ENCODE data around the gene CCL8. TPM values are rescaled to one million over a fixed set of nuclear protein-coding genes. Genes with fewer than 3 reads are reported as not detected.

The CCL8 gene
- total and polyA plus RNA-seq, 2 of the 4 experiments (the other 2 are of a cell fraction) = not detected

DNA sequence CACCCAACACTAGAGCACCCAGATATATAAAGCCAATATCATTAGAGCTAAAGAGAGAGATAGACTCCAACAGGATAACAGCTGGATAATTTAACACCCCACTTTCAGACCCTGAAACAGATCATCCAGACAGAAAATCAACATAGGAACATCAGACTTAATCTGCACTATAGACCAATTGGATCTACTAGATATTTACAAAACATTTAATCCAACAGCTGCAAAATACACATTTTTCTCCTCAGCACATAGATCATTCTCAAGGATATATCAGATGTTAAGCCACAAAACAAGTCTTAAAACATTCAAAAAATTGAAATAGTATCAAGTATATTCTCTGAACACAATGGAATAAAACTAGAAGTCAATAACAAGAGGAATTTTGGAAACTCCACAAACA lies 33.0 kb downstream of the CCL8 start:
- ChIA-PET POLR2A (ENCODE audit: unreplicated experiment) (no interaction called here), CTCF (no interaction called here)
- H3K9me3 ChIP-seq (ENCODE audit: control insufficient read depth, insufficient read depth, low read length) = peaks cover 2% of the 10 kb centered on the region
- H3K79me1 ChIP-seq (ENCODE audit: low read depth in 1 of 2, low read length in 2 of 2) = no peaks in the 10 kb centered on the region
- no peak for TF ChIP-seq RCOR1 (IDR thresholded peaks at IDR 0.05; ENCODE audit: insufficient replicate concordance, low read length)
- no peak for TF ChIP-seq MAFK (IDR thresholded peaks at IDR 0.05; ENCODE audit: low read depth, low read length)
- TF ChIP-seq, protein P1, sequence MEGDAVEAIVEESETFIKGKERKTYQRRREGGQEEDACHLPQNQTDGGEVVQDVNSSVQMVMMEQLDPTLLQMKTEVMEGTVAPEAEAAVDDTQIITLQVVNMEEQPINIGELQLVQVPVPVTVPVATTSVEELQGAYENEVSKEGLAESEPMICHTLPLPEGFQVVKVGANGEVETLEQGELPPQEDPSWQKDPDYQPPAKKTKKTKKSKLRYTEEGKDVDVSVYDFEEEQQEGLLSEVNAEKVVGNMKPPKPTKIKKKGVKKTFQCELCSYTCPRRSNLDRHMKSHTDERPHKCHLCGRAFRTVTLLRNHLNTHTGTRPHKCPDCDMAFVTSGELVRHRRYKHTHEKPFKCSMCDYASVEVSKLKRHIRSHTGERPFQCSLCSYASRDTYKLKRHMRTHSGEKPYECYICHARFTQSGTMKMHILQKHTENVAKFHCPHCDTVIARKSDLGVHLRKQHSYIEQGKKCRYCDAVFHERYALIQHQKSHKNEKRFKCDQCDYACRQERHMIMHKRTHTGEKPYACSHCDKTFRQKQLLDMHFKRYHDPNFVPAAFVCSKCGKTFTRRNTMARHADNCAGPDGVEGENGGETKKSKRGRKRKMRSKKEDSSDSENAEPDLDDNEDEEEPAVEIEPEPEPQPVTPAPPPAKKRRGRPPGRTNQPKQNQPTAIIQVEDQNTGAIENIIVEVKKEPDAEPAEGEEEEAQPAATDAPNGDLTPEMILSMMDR (conservative IDR thresholded peaks at IDR 0.05; ENCODE audit: low read depth, low read length) = no peak
- TF ChIP-seq RFX5 (IDR thresholded peaks at IDR 0.05; ENCODE audit: low read depth, low read length) = no peak
- no peak for TF ChIP-seq POLR2A (IDR thresholded peaks at IDR 0.05; ENCODE audit: low read depth, low read length)
- no peak for TF ChIP-seq RAD21 (IDR thresholded peaks at IDR 0.05; ENCODE audit: low read length)
- TF ChIP-seq, protein P2, sequence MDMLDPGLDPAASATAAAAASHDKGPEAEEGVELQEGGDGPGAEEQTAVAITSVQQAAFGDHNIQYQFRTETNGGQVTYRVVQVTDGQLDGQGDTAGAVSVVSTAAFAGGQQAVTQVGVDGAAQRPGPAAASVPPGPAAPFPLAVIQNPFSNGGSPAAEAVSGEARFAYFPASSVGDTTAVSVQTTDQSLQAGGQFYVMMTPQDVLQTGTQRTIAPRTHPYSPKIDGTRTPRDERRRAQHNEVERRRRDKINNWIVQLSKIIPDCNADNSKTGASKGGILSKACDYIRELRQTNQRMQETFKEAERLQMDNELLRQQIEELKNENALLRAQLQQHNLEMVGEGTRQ (IDR thresholded peaks at IDR 0.05; ENCODE audit: low read depth, low read length) = no peak
- no peak for TF ChIP-seq MAZ (IDR thresholded peaks at IDR 0.05; ENCODE audit: borderline replicate concordance, low read depth, low read length)
- TF ChIP-seq CHD1 (IDR thresholded peaks at IDR 0.05; ENCODE audit: low read depth, low read length) = no peak
- no peak for TF ChIP-seq CEBPB (IDR thresholded peaks at IDR 0.05; ENCODE audit: low read depth, low read length)
- no peak for TF ChIP-seq BHLHE40 (IDR thresholded peaks at IDR 0.05; ENCODE audit: low read depth, low read length)
- TF ChIP-seq NFE2L2 (IDR thresholded peaks at IDR 0.05; ENCODE audit: low read depth, low read length) = no peak
- TF ChIP-seq FOS (IDR thresholded peaks at IDR 0.05; ENCODE audit: low read depth, low read length) = no peak
- TF ChIP-seq, protein P3, sequence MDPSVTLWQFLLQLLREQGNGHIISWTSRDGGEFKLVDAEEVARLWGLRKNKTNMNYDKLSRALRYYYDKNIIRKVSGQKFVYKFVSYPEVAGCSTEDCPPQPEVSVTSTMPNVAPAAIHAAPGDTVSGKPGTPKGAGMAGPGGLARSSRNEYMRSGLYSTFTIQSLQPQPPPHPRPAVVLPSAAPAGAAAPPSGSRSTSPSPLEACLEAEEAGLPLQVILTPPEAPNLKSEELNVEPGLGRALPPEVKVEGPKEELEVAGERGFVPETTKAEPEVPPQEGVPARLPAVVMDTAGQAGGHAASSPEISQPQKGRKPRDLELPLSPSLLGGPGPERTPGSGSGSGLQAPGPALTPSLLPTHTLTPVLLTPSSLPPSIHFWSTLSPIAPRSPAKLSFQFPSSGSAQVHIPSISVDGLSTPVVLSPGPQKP (IDR thresholded peaks at IDR 0.05; ENCODE audit: borderline replicate concordance, low read depth, low read length) = no peak
- no peaks in the 10 kb centered on the region for H3K36me3 ChIP-seq (ENCODE audit: control insufficient read depth, insufficient read depth, low read length)
- no peak overlapping the region for H3K56ac ChIP-seq (ENCODE audit: extremely low read depth, insufficient read depth, low read length)
- no peak overlapping the region for H3K4ac ChIP-seq (ENCODE audit: low read depth, low read length)
- intact Hi-C loops (cut with micrococcal nuclease) = loop anchor here (5.0 kb wide), 1 partner anchor 40 kb away; no protein-coding TSS in a partner anchor
- no peak overlapping the region for H2BK20ac ChIP-seq (ENCODE audit: low read depth, low read length)
- in situ Hi-C loops (cut with MboI; ENCODE audit: low sequenced_read_pairs) = no loop called here
- H3K14ac ChIP-seq (replicated peaks; ENCODE audit: low read depth, low read length) = no peak overlapping the region
- H3K4me1 ChIP-seq (ENCODE audit: control insufficient read depth, insufficient read depth, low read length) = peaks cover 6% of the 10 kb centered on the region
- no peak overlapping the region for H3K27ac ChIP-seq (ENCODE audit: insufficient read depth, low read length)
- H4K20me1 ChIP-seq (ENCODE audit: insufficient read depth, low read length) = no peaks in the 10 kb centered on the region
- no peak overlapping the region for H3K4me3 ChIP-seq (ENCODE audit: insufficient read depth, low read depth, low read length)
- no peak overlapping the region for H4K5ac ChIP-seq (ENCODE audit: low read depth, low read length)
- H3K27me3 ChIP-seq (ENCODE audit: control insufficient read depth, insufficient read depth, low read length) = no peaks in the 10 kb centered on the region
- no peak overlapping the region for H3K9ac ChIP-seq (ENCODE audit: low read depth, low read length)
- H2BK5ac ChIP-seq (ENCODE audit: low read depth, low read length, poor library complexity, severe bottlenecking) = no peak overlapping the region
- H3K23ac ChIP-seq (ENCODE audit: low read depth, low read length) = no peak overlapping the region
- dilution Hi-C loops (cut with HindIII; ENCODE audit: low sequenced_read_pairs, unreplicated experiment) = no loop called here
- no peak overlapping the region for H4K91ac ChIP-seq (ENCODE audit: insufficient read depth, low read depth, low read length)
- no peak overlapping the region for H3K18ac ChIP-seq (ENCODE audit: low read depth, low read length)
- H2BK120ac ChIP-seq (ENCODE audit: low read depth, low read length) = no peak overlapping the region
- no peak overlapping the region for H2AK9ac ChIP-seq (replicated peaks; ENCODE audit: low read depth, low read length, poor library complexity)
- H2AK5ac ChIP-seq (ENCODE audit: low read depth, low read length) = no peak overlapping the region
- no TSS peak for BruUV-seq (replicated peaks)
- no peaks in the 10 kb centered on the region for H3K9me1 ChIP-seq (ENCODE audit: insufficient read depth, low read length)
- ATAC-seq (ENCODE audit: low read depth) (no peak), DNase-seq (no peak)
- no peak overlapping the region for H3K4me2 ChIP-seq (ENCODE audit: low read depth, low read length)
- H2AFZ ChIP-seq (replicated peaks; ENCODE audit: low read length, poor library complexity) = no peak overlapping the region
- no peak overlapping the region for H2BK15ac ChIP-seq (ENCODE audit: low read depth, low read length)
- H4K8ac ChIP-seq (ENCODE audit: low read depth in 2 of 2, low read length in 2 of 2) = no peak overlapping the region

Measured in IMR-90 (cell line).